ENCODE data around the gene IGFBPL1. TPM values are rescaled to one million over a fixed set of nuclear protein-coding genes. Genes with fewer than 3 reads are reported as not detected.

Gene IGFBPL1
- total and polyA plus RNA-seq, 2 of the 8 experiments (the other 6 are each of a cell fraction or from before 2014, with no cell fraction given): 31.3 to 33.8 TPM

DNA sequence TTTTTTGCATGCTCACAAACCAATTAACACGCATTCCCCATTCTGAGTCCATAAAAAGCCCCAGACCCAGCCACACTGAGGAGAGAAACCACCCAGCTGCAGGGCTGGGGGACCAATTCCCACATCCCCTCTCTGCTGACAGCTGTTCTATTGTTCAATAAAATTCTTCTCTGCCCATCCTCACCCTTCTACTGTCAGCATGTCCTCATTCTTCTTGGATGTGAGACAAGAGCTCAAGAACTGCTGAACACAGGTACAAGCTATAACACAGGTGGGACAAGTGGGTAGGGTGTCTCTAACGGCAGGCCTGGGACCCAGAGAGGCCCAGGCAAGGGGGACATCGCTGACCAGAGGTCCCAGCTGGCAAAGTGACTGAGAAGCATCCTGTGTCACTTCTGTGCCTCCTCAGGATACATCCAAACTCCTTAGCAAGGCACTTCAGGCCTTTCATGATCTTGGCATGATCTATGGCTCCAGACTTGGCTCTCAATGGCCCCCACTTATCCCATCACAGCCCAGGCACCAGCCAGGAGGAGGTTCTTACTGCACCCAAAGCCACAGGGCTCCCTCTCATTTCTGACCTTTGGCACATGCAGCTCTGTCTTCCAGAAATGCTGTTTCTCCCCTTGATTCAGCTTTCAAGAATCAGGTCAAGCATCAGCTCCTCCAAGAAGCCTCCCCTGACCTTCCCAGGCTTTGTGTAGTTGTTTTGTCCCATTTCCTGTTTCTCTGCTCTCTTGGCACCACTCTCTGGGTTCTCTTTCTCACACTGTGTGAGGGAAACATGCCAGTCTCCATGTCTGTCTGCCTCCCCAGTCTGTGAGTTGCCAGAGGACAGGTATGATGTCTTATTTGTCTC lies 39.0 kb downstream of the IGFBPL1 start:
- no peak overlapping the region for H3K4me3 ChIP-seq (ENCODE audit: extremely low read depth in 1 of 4, insufficient read depth in 2 of 4, low read depth in 3 of 4, low read length in 4 of 4)
- H2AK5ac ChIP-seq (ENCODE audit: low read depth, low read length): no peak overlapping the region
- H2BK20ac ChIP-seq (ENCODE audit: low read length): no peak overlapping the region
- H2BK15ac ChIP-seq (ENCODE audit: low read length): no peak overlapping the region
- no peak overlapping the region for H3K9ac ChIP-seq (replicated peaks in 1 of 4; ENCODE audit: extremely low read depth in 1 of 4, low read depth in 3 of 4, low read length in 3 of 4)
- CTCF ChIA-PET (ENCODE audit: partially characterized antibody): interaction anchor here (0.7 to 2.2 kb wide), 5 partner anchors 15 to 51 kb away, joined by 3 to 11 read pairs (median 4); no protein-coding TSS in a partner anchor
- H4K8ac ChIP-seq (ENCODE audit: extremely low read depth, insufficient read depth, low read length): no peak overlapping the region
- H3K4ac ChIP-seq (replicated peaks; ENCODE audit: insufficient read length, low read depth, low read length): no peak overlapping the region
- no peaks in the 10 kb centered on the region for H3K79me2 ChIP-seq (ENCODE audit: control insufficient read depth in 1 of 2, insufficient read depth in 2 of 2, low read length in 2 of 2)
- H3K27ac ChIP-seq (ENCODE audit: low read depth, low read length): no peak overlapping the region
- H2BK12ac ChIP-seq (ENCODE audit: low read depth, low read length): no peak overlapping the region
- H4K5ac ChIP-seq (ENCODE audit: insufficient read length, low read depth, low read length): no peak overlapping the region
- H3K23me2 ChIP-seq (ENCODE audit: low read depth, low read length): no peaks in the 10 kb centered on the region
- H4K20me1 ChIP-seq (replicated peaks in 1 of 2; ENCODE audit: control insufficient read depth in 1 of 2, insufficient read depth in 2 of 2, low read length in 2 of 2): no peaks in the 10 kb centered on the region
- no peaks in the 10 kb centered on the region for H3K36me3 ChIP-seq (ENCODE audit: control insufficient read depth in 2 of 4, insufficient read depth in 4 of 4, low read length in 3 of 4)
- H3K14ac ChIP-seq (ENCODE audit: insufficient read length): no peak overlapping the region
- H4K91ac ChIP-seq (replicated peaks; ENCODE audit: insufficient read length, low read length): no peak overlapping the region
- no peak overlapping the region for H2BK120ac ChIP-seq (replicated peaks; ENCODE audit: low read depth, low read length)
- FAIRE-seq (no peak), DNase-seq (ENCODE audit: low read depth in 1 of 2, low spot score in 2 of 2) (no peak)
- peaks cover 5 to 31% (median 20%) of the 10 kb centered on the region in 4 experiments for H3K27me3 ChIP-seq (replicated peaks in 1 of 4; ENCODE audit: control insufficient read depth in 3 of 4, extremely low read depth in 1 of 4, insufficient read depth in 3 of 4, low read length in 3 of 4)
- H3K18ac ChIP-seq (ENCODE audit: extremely low read depth, low read length): no peak overlapping the region
- peaks cover 8 to 14% (median 12%) of the 10 kb centered on the region in 4 experiments; a peak in 6 of 7 replicates for H3K4me1 ChIP-seq (replicated peaks in 1 of 4; ENCODE audit: control insufficient read depth in 3 of 4, insufficient read depth in 4 of 4, low read length in 3 of 4)
- no peak overlapping the region for H3K56ac ChIP-seq (replicated peaks; ENCODE audit: insufficient read length, low read depth, low read length)
- no peak overlapping the region for H2BK5ac ChIP-seq (ENCODE audit: low read depth, low read length)
- no peaks in the 10 kb centered on the region for H3K9me3 ChIP-seq (ENCODE audit: insufficient read depth in 2 of 2, low read depth in 1 of 2, low read length in 1 of 2)
- H3K23ac ChIP-seq (ENCODE audit: insufficient read length): no peak overlapping the region
- 82% methylated on average over 3 of the region's 3 CpGs; no CpG with 5 or more reads in 1 of the 2 experiments for WGBS, 2 experiments (ENCODE audit: extremely low coverage in 1 of 2, insufficient coverage in 1 of 2, insufficient read length in 1 of 2, insufficient replicate concordance in 2 of 2, low coverage in 1 of 2, low lambda C conversion rate in 2 of 2, missing lambda C conversion rate in 1 of 2)
- POLR2A ChIA-PET (ENCODE audit: partially characterized antibody): no interaction called here
- no peak overlapping the region for H2AFZ ChIP-seq (ENCODE audit: low read length)
- no peak overlapping the region for H3K4me2 ChIP-seq (ENCODE audit: insufficient read depth in 1 of 2, low read depth in 2 of 2, low read length in 2 of 2)
- no peaks in the 10 kb centered on the region for H3K79me1 ChIP-seq (ENCODE audit: low read depth, low read length)

All from H1 (cell line).